ENCODE results near the gene DDIT4. TPM values are rescaled to one million over a fixed set of nuclear protein-coding genes. Genes with fewer than 3 reads are reported as not detected.

The DDIT4 gene
- total RNA-seq, 1 donor from 2014 or later = 30.6 TPM

DNA sequence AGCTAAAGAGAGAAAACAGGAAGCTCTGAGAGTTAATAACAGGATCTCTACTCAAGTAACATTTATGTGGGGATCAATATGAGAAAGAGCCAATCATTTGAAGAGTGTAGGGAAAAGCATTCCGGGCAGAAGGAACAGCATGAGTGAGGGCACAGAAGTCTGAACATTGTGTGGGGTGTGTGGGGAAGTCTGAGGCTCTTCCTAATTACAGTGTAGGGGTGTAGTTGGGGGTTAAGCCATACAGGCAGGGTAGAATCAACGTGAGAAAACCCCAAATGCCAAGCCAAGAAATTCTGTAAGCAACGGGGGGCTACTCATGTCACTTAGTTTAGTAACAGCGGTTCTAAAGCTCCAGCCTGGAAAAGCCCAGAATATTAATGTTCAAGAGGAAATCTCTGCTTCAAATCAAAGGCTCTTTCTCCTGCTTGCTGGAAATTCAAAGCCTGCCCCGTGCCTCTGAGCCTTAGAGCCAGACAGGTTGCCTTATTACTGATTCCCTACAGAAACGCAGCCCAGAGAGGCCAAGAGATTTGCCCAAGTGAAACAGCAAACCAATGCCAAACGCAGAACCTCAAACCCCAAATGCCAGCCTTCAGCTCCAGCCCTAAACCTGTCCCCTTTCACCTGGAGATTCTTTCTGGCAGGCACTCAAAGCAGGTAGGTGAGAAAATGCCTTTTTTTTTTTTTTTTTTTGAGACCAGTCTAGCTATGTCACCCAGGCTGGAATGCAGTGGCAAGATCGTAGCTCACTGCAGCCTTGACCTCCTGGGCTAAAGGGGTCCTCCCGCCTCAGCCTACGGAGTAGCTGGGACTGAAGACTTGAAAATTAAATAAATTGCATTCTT lies 44.9 kb downstream of the DDIT4 start:
- no peak for DNase-seq

DNA sequence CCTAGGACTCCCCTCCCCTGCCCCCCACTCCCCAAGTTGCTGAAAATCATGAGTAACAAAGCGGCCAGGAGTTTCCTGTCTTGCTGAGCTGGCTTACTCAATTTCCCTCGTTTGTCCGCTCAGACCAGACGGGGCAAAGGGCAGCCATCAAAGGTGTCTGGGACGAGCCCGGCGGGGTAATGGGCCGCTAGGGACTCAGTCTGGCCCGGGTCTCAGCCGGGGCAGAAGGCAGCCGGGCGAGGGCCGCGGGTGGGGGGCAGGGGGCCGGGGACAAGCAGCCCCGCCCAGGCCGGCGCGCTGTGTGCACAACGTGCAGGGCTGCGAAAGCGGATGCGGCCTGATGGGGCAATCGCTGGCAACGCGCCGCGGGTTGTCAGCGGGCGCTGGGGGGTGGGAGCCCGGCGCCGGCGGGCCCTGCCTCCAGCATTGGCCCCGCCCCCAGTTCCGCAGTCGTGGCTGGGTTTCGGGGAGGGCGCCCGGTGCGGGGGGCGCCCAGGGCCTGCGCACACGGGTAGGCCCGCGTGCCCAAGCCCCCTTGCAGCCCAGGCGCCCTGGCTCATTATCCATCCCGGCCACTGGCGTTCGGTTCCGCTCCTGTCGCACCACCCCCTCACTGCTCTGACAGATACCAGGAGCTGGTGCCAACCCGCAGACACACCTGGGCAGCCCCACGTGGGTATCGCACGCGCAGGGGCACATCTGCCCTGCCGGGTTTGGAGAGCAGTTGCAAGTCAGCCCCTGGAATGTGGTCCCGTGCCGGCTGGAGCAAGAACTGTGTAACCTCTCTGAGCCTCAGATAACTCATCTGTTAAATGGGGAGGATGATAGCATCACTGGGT lies 45.9 kb downstream of the DDIT4 start:
- peak; percentile 66 for DNase-seq

DNA sequence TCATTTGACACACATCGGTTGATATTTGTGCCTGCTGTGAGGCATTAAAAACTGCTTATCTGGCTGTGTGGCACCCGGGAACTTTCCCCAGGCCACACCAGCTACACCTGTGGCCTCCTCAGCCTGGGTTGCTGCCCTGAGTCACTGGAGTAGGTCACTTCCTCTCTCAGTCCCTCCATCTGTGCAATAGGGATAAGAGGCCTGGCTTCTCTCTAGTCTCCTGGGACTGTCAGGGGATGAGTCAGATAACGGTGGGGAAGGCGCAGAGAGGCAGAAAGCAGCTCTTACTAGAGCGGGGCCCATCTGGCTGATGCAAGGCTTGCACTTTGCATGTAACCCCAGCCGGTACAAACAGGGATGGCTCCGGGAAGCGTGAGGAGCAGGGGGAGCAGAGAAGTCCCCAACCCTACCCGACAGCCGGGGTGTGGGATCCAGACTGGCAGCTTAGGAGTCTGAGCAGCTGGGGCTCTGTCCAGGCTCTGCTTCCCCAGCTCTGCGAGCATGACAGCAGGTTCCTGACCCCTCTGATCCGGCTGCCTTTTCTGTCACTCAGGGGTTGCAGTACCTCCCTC lies 47.0 kb downstream of the DDIT4 start:
- DNase-seq = peak; percentile 59

DNA sequence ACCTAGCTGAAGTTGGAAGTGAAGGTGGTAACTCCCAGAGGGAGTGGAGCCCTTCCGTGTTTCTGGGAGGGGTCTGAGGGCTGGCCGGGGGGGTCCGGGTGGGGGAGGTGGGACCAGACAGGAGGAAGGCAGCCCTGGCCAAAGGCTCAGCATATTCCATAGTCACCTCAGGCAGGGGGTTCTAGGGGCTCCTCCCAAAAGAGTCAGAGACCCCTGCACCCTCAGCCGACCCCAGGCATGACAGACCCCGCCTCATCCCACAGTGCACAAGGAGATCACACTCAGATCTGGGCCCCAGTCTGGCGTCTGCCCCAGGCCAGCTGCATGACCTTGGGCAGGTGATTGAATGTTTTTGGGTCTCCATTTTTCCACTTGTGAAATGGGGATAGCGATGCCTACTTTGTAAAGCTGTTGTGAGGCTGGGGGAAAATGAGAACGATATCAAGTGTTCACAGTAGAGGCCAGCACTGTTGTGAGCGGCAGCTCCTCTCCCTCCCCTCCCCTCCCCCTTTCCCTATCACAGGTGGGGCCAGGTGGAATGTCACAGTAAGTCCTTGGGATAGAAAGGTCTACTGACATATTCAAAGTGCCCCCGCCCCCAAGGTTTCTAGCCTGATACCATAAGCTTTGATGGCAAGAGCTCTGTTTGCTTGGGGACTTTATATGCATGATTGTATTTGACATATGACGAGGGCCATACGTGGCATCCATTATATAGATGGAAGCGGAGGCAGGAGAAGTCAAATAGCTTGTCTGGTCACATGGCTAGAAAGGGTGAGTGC lies 47.7 kb downstream of the DDIT4 start:
- DNase-seq = no peak

DNA sequence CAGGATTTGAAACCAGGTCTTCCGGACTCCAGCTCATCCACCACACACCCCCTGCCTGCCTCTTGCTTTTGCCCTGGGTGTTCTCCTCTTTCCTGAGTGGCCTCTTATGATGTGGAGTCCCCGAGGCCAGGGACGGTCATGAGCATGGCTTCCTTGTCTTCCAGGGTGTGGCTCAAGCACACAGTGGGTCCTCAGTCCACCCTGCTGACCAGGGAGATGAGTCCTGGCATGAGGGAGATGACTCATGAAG lies 48.2 kb downstream of the DDIT4 start:
- no peak for DNase-seq

DNA sequence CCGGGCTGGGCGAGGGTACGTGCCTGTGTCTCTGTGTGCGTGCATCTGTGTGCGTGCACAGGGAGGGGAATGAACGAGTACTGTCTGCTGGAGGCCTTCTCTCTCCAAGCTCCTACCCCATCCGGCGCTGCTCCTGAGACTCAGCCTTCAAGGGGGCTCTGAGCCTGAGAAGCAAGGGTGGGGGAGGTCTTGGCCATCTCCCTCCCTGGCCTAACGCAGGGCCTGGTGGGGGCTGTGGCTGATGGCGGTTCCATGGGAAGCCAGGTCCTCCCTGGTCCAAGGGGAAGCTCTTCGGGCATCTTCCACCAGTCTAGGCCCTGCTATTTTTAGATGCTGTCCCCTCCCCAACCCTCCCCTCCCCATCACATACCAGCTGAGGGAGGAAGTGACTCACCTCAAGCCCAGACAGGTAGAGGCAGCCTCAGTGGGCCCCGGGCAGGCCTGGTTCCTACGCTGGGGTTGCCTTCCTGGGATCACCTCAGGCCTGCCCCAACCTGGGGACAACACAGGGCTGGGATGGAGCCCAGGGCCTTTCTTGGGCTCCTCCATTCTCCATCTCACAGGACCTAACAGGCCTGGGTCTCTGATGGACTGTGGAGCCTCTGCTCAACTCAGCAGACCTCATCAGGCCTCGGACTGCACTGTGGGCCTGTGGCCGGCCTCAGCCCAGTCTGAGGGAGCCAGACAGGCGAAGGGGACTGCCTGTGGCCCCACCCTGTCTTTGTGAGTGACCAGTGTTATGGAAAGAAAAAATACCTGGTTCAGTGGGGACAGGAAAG lies 48.7 kb downstream of the DDIT4 start:
- DNase-seq = no peak

DNA sequence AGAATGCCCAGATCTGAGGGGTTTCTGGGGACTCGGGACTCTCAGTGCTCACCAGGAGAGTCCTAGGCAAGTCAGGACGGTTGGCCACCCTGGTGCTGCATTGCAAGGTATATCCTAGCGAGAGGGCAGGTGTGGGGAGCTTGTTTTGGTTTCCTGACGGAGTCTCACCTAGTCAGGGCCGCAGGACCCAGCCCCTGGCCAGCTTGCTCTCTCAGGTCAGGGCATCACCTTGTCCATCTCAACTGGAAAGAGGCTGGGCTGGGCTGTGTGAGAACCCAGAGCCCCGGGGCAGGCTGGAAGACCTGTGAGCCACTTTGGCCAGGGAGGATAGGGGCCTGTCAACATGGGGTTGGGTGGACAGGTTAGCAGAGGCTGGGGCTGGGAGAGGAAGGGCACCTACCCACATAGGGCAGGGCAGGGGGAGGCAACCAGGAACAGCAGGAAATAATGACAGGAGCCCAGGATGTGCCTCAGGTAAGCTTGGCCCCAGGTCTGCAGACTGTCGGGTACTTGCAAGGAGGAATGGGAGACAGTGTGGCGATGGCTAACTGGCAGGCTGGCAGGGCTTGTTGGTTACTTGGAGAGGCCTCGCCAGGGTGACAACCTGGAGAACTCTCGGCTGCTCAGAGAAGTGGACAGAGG lies 49.5 kb downstream of the DDIT4 start:
- no peak for DNase-seq

DNA sequence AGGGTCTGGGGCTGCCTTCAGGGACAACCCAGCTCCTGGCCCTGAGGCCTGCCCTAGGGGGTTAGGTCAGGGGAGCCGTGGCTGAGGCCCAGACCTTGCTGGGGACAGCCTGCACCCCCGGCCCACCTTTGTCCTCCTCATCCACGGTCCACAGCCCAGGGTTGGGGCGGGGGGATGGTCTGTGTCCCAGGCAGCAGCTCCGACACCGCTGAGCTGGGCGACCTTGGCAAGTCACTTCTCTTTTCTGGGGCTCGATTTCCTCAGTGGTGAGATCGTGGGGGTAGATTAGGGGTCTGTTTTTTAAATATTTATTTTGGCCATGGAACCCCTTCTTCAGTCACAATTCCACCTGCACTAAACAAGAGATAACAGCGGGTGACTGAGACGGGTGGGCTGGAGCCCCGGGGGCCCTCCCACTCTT lies 50.1 kb downstream of the DDIT4 start:
- DNase-seq = no peak

Other genes with a start within 250 kb of the DDIT4 start
- gene SPOCK2, start 185.4 kb upstream of the DDIT4 start, total RNA-seq = 25.1 TPM
- 34.2 TPM for gene ANAPC16, start 57.9 kb upstream of the DDIT4 start, total RNA-seq
- gene ASCC1, start 57.6 kb upstream of the DDIT4 start, total RNA-seq = 31.2 TPM
- gene DNAJB12, start 81.0 kb downstream of the DDIT4 start, total RNA-seq = 12.2 TPM